NCI-H1417 (cell line): ENCODE data around the gene GCA.
A peak's percentile ranks its signal among the peaks of the same experiment; 100 is the strongest.

Experiments
- DNase-seq, 3 experiments: peaks; one replicate each; lab custom pipeline; 2025; lab: John Stamatoyannopoulos, UW

The GCA gene

DNA sequence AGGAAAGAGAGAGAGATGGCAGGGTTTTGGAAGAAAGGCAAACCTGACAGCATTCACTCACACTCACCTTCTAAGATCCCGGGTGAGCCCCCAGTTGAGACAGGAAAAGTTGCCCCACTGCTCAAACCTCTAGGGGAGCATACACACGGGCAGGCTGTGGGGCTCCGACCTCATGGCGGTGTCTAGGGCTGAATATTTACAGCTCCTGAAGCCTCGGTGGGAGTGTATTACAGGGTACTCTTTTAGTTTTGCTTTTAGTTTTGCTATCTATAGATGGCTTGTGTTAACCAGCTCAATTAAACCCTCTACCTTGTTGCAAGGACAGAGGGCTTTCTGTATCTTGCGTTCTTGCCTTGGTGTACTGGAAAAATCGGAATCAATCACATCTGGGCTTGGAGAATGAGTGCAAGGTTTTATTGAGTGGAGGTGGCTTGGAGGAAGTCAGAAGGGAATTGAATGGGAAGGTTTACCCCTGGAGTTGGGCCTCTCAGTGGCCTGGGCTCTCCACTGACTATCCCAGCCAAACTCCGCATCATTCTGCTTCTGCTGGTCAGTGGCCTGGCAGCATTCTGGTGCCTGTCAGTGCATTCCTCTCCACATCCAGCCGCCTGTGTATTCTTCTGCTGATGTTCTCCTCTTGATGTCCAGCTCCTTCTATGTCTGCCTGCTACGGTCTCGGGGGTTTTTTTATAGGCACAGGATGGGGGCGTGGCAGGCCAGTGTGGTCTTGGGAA is 15.3 kb upstream of the GCA start:
- no peak for DNase-seq

- DNase-seq: no peak
These were observed 13.1 kb upstream of the GCA start for GRCh38 chr2:162330881-162331280.

DNA sequence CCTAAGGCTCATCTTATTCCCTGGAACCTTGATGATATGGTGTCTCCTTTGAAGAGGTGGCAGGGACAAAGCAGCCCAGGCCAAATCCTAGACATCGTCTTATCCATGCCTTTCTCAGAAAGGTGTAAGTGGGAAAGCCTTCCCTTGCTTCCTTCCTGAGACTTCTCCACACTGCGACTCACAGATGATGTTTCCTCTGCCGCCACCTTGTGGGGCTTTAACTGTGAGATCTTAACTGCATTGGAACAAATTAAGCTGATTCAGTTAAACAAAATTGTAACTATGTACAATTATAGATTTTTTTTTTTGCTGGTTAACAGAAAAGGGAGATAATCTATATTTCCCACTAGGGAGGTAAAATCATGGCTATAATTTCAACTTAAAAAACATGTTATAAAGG is 10.0 kb upstream of the GCA start:
- peak in 1 of 3 experiments; percentile 2 for DNase-seq

- no peak for DNase-seq
These were observed 6.1 kb upstream of the GCA start for GRCh38 chr2:162337868-162338267.

- DNase-seq: no peak
These were observed 3.1 kb upstream of the GCA start for GRCh38 chr2:162340822-162341221.

DNA sequence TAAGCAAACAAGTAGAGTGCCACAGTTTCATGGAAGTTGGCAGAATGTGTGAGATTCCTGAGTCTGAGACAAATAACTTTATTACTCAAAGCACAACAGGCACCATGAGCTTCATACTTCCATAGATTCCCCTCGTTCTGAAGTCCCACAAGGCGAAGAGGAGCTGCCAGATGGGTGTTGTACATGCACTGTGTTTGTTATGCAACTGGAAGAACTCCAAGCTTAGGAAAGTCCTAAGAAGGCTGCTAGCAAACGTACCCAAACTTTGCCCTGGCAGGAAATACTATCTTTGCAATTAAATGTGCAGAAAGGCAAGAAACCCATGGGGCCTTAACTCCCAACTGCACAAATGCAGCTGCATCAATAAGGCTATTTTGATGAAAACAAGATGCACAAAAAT is 1.6 kb upstream of the GCA start:
- DNase-seq: no peak

GRCh38 chr2:162342841-162343240 is 1.1 kb upstream of the GCA start:
- no peak for DNase-seq

- no peak for DNase-seq
These were observed 474 bp upstream of the GCA start for GRCh38 chr2:162343492-162343823.

DNA sequence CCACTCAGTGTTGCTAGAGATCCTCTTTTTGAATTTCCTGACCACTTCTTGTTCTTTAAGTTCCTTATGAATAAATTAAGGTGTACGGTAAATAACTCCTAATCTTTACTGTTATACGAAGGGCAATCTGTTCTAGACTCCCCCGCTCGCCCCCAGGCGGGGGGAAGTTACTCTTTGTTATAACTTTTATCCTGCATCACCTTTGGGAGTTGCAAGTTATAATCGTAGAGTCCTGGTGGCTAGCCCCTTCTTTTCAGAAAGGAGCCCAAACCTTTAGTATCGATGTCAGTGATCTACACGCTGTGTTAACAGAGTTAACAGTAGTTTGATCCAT is 652 bp downstream of the GCA start:
- DNase-seq: no peak

GRCh38 chr2:162365392-162365791 is 21.5 kb downstream of the GCA start:
- no peak for DNase-seq

DNA sequence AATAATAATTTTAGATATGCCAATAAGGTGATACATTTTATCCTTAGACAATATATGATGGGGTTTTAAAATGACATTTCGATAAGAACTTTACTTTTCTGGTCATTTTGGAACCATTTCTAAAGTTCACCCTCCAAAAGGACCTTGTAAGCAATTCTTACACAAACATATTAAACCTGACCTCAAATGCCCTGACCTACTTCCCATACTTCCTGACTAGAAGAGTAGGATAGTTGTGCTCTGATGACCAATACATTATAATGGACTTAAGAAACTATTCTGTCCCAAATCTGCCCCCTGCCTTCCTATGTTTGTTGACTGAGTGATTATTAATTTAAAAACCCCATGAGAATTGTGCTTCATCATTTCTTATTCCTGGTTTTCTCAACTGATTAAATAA is 24.6 kb downstream of the GCA start:
- DNase-seq: no peak

DNA sequence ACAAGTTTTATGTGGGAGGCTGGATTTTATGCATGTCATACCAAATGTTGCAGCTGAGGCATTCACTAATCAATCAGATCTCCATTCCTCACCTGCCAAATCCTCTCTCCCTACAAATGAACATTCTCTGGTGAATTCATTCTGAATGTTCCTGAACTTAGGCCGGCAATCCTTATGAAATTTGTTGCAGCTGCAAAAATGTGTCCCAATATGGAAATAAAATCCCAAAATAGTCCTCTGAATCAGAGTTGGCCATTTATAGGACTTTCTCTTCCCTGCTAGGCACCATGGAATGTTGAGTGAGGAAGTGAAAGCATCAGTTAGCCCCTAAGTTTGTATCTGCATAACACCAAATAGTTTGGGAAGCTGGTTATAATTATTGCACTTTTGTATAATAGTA is 25.6 kb downstream of the GCA start:
- DNase-seq: no peak

- DNase-seq: no peak
These were observed 27.0 kb downstream of the GCA start for GRCh38 chr2:162370931-162371330.

DNA sequence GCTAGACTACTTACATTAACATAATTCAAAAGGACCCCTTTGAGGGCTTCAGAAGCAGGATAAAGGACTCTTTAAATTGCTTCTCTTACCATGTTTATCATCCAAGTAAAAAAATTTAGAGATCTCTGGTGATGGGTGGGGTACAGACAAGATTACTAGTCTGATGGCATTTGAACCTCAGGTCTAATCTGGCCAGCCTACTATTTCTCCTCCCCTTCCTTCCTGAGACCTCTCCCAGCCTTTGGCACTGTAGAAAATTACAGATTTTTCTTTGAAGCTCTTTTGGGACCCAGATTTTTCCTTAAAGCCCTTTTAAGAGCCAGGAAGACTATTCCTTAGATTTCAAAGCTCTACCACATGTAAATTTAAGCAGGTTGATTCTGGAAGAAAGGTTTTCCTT is 28.9 kb downstream of the GCA start:
- no peak for DNase-seq

GRCh38 chr2:162379719-162380580 is 36.0 kb downstream of the GCA start:
- DNase-seq: no peak

- no peak for DNase-seq
These were observed 37.9 kb downstream of the GCA start for GRCh38 chr2:162381851-162382250.

- DNase-seq: peak in 1 of 3 experiments; percentile 0
These were observed 38.3 kb downstream of the GCA start for GRCh38 chr2:162382278-162382677.

GRCh38 chr2:162385536-162385935 is 41.6 kb downstream of the GCA start:
- DNase-seq: no peak

DNA sequence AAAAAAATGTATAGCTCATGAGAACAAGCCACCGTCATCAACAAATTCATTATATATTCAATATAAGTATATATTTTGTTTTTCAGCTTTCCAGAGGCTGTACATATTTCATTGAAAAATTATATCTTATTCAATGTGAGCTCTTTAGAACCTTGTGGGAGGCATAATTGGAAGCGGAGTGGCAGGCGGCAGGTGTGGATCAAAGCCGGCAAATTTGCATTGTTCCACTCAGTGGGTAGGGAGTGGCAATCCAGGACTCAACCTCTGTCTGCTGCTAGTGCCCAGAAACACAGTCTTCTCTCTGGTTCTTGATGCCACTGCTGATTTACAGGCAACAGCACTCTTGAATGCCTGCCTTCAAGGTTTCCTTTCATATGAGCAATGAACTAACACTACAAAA is 46.9 kb downstream of the GCA start:
- peak in 2 of 3 experiments; percentile 8 to 21 for DNase-seq

DNA sequence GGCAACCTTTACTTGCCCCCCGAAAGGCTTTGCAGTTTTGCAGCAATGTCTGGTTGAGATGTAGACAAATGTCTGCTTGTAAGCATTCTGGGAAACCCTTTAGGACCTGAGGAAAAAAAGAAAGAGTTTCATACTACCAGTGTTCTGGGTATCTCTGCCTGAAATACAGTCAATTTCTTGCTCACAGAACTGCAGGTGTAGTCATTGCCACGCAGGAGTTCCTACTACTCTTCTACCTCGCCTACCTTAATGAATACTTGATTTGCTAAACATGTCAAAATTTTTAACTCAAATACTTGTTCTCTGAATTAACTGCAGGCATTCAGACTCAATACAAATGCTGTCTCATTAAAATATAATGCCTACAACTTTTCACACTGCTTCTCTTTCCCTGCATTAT is 56.4 kb downstream of the GCA start:
- DNase-seq: no peak

DNA sequence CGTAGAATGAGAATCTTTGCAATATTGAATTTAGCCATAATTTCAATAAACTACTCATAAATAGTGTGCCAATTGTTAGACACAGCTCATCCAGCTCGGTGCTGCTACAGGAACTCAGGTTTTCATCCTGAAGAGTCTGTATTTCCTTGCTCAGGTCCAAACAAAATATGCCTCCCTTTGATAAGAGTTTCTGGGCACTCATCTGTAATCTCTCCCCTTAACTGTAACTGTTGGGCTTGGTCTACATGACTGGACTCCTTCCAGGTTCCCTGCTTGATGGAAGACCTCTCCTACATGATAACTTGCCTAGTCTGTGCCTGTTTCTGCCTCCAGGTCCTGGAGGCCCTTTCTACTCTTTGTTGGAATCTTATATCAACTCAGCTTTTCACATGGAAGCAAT is 57.9 kb downstream of the GCA start:
- DNase-seq: no peak

DNA sequence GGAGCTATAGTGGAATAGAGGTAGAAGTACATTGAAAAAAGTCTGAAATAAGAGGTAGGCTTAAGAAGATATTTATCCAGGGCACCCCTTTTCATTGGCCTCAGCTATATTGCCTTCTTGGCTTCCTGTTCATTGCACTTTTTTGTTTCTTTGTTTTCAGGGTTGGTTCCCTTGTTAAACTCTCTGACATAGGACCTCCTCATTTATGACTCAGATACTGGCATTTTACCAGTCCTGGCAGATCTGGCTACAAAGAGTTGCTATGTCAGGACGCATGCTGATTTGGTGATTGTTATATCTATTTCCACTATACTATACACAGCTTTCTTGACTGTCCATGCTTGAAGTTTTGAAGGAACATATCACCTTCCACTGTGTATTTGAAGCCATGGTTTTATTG is 60.0 kb downstream of the GCA start:
- DNase-seq: no peak
